GM18861 (cell line): ENCODE data around the gene TMC4.

Experiments
- ATAC-seq: cut with Tn5 transposase; IDR thresholded peaks from one replicate; pipeline ENCODE4 v1.9.1; 2021; ENCODE audit not compliant: unreplicated experiment

TMC4 gene

GRCh38 chr19:54156490-54156889, 16.5 kb downstream of the TMC4 start:
- no peak for ATAC-seq

- no peak for ATAC-seq
Observed at GRCh38 chr19:54155694-54156093, 17.3 kb downstream of the TMC4 start.

DNA sequence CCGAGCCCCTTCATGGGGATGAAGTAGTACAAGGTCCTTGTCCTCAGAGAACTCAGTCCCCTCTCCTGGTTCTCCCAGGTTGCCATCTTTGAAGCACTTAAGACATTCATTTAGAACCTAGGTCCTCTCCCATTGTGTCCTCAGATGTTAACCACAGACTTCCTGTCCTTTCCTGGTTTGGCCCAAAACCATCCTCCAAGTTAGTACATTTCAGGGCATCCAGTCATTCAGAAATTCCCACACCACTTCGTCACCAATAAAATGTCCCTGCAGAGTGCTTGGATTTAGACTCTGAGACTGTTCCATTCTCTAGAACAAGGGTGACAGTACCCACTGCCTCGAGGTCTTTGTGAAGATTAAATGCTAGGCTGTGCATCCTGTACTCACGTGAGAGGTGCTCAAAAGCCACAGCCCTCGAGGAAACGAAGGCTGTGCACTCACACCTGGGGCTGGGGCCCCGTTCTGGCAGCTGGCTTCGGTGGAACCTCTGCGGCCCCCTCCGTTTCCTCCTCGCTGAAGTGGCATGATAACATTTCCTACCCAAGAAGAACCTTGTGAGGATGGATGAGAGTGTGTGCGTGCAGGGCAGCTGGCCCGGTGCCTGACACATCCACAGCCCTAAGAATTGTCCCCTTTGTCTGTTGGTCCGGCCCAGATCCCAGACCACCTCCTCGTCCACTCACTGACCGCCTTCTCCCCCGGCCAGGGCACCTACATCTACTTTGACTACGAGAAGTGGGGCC, 18.2 kb downstream of the TMC4 start:
- ATAC-seq: no peak

- ATAC-seq: no peak
Observed at GRCh38 chr19:54153731-54154326, 19.1 kb downstream of the TMC4 start.

DNA sequence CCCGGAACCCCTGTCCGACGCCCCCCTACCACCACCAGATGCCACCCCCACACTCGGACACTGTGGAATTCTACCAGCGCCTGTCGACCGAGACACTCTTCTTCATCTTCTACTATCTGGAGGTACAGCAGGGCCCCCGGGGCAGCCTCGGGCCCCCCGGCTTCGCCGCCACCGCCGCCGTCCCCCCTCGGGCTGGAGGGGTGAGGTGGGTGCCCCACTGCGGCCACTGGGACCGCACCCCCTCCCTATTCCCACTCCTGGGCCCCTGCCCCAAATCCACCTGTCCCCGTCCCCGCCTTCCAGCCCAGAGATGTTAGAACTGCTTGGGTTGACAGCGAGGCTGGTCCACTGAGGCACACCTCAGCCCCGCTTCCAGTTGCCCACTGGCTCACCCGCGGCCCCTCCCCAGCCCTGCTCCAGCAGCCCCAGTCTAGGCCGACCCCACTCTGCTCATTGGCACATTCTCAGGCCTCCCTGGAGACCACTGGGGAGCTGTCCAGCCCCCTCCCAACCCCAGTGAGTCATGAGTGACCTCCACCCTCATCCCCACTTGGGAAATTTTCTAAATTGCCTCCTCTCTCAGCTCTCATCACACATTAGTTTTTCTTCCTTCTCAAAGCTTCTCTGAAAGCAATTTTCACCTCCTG, 20.0 kb downstream of the TMC4 start:
- ATAC-seq: no peak

GRCh38 chr19:54152267-54152666, 20.7 kb downstream of the TMC4 start:
- no peak for ATAC-seq

- ATAC-seq: no peak
Observed at GRCh38 chr19:54151362-54152035, 21.5 kb downstream of the TMC4 start.

- ATAC-seq: no peak
Observed at GRCh38 chr19:54149021-54149812, 23.7 kb downstream of the TMC4 start.

DNA sequence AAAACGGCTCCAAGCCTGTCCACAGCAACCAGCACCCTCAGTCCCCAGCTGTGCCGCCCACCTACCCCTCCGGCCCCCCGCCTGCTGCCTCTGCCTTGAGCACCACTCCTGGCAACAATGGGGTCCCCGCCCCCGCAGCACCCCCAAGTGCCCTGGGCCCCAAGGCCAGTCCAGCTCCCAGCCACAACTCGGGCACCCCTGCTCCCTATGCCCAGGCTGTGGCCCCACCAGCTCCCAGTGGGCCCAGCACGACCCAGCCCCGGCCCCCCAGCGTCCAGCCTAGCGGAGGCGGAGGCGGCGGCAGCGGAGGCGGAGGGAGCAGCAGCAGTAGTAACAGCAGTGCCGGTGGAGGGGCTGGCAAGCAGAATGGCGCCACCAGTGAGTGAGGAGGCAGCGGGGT, 24.8 kb downstream of the TMC4 start:
- no peak for ATAC-seq

GRCh38 chr19:54147676-54148075, 25.3 kb downstream of the TMC4 start:
- ATAC-seq: no peak

GRCh38 chr19:54145541-54146158, 27.3 kb downstream of the TMC4 start:
- no peak for ATAC-seq

- no peak for ATAC-seq
Observed at GRCh38 chr19:54142166-54142780, 30.7 kb downstream of the TMC4 start.

DNA sequence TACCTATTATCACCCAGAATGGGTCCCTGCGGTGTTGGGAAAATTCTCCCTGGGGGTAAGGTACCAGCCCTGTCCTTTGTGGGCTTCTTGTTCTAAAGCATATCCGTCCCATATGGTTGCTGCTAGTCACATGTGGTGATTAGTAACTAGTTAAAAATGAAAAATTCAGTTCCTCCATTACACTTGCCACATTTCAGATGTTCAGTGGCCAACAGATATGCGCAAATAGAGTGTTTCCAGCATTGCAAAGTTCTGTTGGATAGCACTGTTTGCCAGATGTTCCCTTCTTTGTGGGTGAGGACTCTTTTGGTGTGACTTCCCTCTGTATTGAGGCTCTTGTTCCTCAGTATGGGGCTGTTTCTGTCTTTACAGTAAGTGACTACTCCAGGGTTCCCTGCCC, 31.6 kb downstream of the TMC4 start:
- no peak for ATAC-seq

GRCh38 chr19:54138489-54139256, 34.3 kb downstream of the TMC4 start:
- ATAC-seq: no peak

GRCh38 chr19:54137699-54138488, 35.1 kb downstream of the TMC4 start, which contains the start of gene CNOT3:
Gene CNOT3, plus strand, starts transcription at chr19:54137762. Its CDS starts 5,217 bp downstream, at chr19:54142979.
- no peak for ATAC-seq

DNA sequence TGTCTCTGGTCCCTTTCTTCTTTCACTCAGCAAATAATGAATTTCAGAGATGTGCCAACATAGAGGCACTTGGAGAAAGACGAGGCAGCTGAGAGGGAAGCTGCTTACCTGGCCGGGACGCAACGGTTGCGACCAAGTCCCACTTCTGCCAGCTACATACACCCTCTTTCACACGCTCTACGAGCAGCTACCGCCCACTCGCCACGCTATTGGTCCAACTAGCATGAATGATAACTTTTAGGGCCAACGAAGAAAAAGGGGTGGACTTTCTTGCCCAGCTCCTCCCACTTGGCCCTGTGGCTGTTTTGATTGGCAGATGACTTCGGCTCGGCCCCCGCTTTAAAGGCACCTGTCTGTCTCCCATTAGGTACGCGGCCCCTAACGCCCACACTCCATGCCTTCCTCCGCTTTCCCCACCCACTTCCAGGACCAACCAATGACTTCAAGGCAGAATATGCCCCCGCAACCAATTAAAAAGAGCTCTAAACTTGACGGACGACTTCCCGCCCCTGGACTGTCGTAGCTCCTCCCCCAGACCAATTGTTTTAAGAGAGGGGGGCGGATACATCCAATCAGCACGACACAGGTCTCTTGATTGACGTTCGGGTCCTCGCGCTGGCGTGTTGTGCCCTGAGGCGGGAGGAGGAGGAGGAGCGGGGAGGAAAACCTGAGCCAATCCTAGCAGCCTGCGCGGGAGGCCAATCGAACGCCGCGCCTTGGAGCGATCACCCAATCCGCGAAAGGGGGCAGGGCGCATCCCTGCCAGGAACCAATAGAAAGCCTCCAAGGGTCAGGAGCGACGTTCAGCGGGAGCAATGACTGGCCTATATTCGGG, 35.9 kb downstream of the TMC4 start:
- peak; percentile 70 for ATAC-seq

DNA sequence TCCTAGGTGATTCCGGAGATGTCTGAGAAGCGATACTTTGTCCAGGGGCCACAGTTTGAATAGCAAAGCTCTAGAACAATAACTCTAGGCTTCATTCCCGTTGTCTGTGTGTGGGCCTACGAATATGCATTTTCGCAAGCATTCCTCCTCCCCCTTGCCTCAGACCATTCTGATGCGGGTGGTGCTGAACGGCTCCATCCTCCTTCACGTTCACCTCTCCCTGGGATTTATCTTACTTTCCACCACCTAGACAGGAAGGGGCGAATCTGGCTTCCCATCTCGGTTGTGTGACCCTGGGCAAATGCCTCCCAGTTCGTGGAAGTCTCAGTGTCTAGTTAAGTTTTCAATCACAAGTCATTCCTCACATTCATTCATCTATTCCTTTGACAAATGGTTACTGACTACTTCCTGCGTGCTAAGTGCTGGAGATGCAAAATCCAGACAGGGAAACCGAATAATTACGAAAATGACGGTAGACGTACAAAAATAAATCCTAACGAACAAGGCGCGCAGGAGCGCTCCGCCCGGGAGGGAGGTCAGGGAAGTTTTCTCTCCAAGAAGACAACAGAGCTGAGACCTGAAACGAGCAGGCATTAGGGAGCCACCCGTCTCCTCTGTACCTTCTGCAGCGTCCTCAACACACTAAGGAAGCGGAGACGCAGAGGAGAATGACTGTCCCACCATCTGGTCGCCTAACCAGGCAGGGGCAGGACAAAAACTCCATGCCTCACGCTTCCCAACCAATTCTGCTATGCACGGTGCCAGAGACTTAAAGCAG, 36.7 kb downstream of the TMC4 start:
- ATAC-seq: no peak
